ENCODE results near the gene AACS.
A peak's percentile ranks its signal among the peaks of the same experiment; 100 is the strongest.

The AACS gene

DNA sequence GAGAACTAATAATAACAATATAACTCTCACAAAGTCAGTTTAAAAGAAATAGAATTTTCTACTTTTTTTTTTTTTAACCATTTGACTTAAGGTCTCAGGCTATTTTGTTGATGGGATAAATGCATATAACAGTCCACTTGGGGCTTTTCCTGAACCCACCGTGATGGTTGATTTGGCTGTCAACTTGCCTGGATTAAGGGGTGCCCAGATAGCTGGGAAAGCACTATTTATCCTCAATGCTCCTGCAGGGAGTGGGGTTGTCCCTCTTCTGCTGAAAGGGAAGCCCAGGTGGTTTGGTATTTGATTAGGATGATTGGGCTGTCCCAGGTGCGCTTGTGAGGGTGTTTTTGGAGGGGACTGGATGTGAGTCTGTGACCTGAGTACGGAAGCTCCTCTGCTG, 114.9 kb downstream of the AACS start:
- Histone ChIP-seq H3K4me3 (replicated peaks; ENCODE audit: insufficient read depth, low read length) (no peak overlapping the region), H3K27me3 (ENCODE audit: insufficient read depth, poor library complexity, severe bottlenecking) (peaks cover 14% of the 10 kb centered on the region), H3K27ac (replicated peaks) (no peak overlapping the region)
- TF ChIP-seq REST (IDR thresholded peaks at IDR 0.05; ENCODE audit: insufficient replicate concordance, low read depth): no peak
- no peak for TF ChIP-seq POLR2AphosphoS5 (IDR thresholded peaks at IDR 0.05; ENCODE audit: low read depth)
- TF ChIP-seq GABPA (IDR thresholded peaks at IDR 0.05; ENCODE audit: low read depth): no peak
- TF ChIP-seq, protein P1, sequence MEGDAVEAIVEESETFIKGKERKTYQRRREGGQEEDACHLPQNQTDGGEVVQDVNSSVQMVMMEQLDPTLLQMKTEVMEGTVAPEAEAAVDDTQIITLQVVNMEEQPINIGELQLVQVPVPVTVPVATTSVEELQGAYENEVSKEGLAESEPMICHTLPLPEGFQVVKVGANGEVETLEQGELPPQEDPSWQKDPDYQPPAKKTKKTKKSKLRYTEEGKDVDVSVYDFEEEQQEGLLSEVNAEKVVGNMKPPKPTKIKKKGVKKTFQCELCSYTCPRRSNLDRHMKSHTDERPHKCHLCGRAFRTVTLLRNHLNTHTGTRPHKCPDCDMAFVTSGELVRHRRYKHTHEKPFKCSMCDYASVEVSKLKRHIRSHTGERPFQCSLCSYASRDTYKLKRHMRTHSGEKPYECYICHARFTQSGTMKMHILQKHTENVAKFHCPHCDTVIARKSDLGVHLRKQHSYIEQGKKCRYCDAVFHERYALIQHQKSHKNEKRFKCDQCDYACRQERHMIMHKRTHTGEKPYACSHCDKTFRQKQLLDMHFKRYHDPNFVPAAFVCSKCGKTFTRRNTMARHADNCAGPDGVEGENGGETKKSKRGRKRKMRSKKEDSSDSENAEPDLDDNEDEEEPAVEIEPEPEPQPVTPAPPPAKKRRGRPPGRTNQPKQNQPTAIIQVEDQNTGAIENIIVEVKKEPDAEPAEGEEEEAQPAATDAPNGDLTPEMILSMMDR (IDR thresholded peaks at IDR 0.05; ENCODE audit: insufficient read depth, low read length): no peak
- TF ChIP-seq SPI1 (IDR thresholded peaks at IDR 0.05; ENCODE audit: borderline replicate concordance, low read depth): no peak
- no peak for DNase-seq (ENCODE audit: low read depth in 1 of 2, low spot score in 1 of 2)

DNA sequence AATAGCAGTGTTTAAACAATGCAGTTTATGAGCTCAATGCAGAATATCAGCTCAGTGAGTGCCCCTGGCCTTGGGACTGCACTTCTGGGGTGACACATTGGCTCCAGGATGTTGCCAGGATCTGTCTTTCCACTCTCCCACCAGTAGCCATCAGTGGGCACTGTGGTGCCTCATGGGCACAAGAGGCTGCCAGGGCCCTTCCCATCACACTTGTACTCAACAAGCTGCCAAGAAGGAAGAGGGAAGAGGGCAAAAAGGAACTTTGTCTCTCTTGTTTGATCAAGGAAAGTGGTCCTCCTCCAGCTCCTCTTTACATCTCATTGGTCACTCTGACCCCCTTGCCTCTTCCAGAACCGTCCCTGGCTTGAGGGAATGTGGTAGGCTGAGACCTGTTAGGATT, 115.9 kb downstream of the AACS start:
- TF ChIP-seq, protein P1 (IDR thresholded peaks at IDR 0.05; ENCODE audit: insufficient read depth, low read length): no peak
- no peak for TF ChIP-seq POLR2AphosphoS5 (IDR thresholded peaks at IDR 0.05; ENCODE audit: low read depth)
- no peak for TF ChIP-seq REST (IDR thresholded peaks at IDR 0.05; ENCODE audit: insufficient replicate concordance, low read depth)
- TF ChIP-seq SPI1 (IDR thresholded peaks at IDR 0.05; ENCODE audit: borderline replicate concordance, low read depth): no peak
- TF ChIP-seq GABPA (IDR thresholded peaks at IDR 0.05; ENCODE audit: low read depth): no peak
- H3K27me3 ChIP-seq (ENCODE audit: insufficient read depth, poor library complexity, severe bottlenecking): peaks cover 21% of the 10 kb centered on the region

GRCh38 chr12:125183187-125184067, 118.2 kb downstream of the AACS start:
- TF ChIP-seq, protein P1 (IDR thresholded peaks at IDR 0.05; ENCODE audit: insufficient read depth, low read length): peak; percentile 92
- TF ChIP-seq POLR2AphosphoS5 (IDR thresholded peaks at IDR 0.05; ENCODE audit: low read depth): no peak
- TF ChIP-seq SPI1 (IDR thresholded peaks at IDR 0.05; ENCODE audit: borderline replicate concordance, low read depth): 0 out of 2 replicates have a peak, but pooled peaks have one; percentile 8
- TF ChIP-seq REST (IDR thresholded peaks at IDR 0.05; ENCODE audit: insufficient replicate concordance, low read depth): no peak
- Histone ChIP-seq H3K27ac (replicated peaks) (no peak overlapping the region), H3K27me3 (ENCODE audit: insufficient read depth, poor library complexity, severe bottlenecking) (peaks cover 36% of the 10 kb centered on the region), H3K4me3 (replicated peaks; ENCODE audit: insufficient read depth, low read length) (no peak overlapping the region)
- peak; percentile 45 to 68 for DNase-seq (ENCODE audit: low read depth in 1 of 2, low spot score in 1 of 2)

More for the DNA sequence above, 115.9 kb downstream of the AACS start:
- no peak overlapping the region for H3K27ac ChIP-seq (replicated peaks)
- H3K4me3 ChIP-seq (replicated peaks; ENCODE audit: insufficient read depth, low read length): no peak overlapping the region
- DNase-seq (ENCODE audit: low read depth in 1 of 2, low spot score in 1 of 2): no peak

Data from HL-60 (cell line).